GM23338 (cell line): ENCODE data around the gene JARID2. TPM values are rescaled to one million over a fixed set of nuclear protein-coding genes. Genes with fewer than 3 reads are reported as not detected.

Source experiments
- ATAC-seq: fragments of 200-7000 bp; cut with Tn5 transposase; 3 replicates; pipeline ENCODE4 v1.9.1; 2020
- DNase-seq: peaks from one replicate; pipeline ENCODE4 v3.0.0-alpha.2; 2015; ENCODE audit warnings: low spot score
- H2AFZ ChIP-seq: fragments of 200-600 bp; sonication (generic); 2 replicates; pipeline ENCODE4 v1.8.0; 2016; ENCODE audit warnings: antibody characterized with exemption, mild to moderate bottlenecking, moderate library complexity
- H3F3A ChIP-seq: fragments of 200-600 bp; sonication (generic); replicated peaks from 2 replicates; pipeline ENCODE4 v1.8.0; 2017; ENCODE audit warnings: antibody characterized with exemption, mixed run types, low read depth
- H3K27ac ChIP-seq: fragments of 200-600 bp; sonication (generic); 2 replicates; pipeline ENCODE4 v1.6.1; 2016; ENCODE audit warnings: low read depth
- H3K27me3 ChIP-seq: fragments of 200-600 bp; sonication (generic); 2 replicates; pipeline ENCODE4 v1.8.0; 2016; ENCODE audit warnings: mild to moderate bottlenecking, mixed run types, moderate library complexity; ENCODE audit not compliant: insufficient read depth
- H3K36me3 ChIP-seq: fragments of 200-600 bp; sonication (generic); 2 replicates; pipeline ENCODE4 v1.8.0; 2016; ENCODE audit warnings: mild to moderate bottlenecking; ENCODE audit not compliant: insufficient read depth
- H3K4me1 ChIP-seq: fragments of 200-600 bp; sonication (generic); 2 replicates; pipeline ENCODE4 v1.8.0; 2016; ENCODE audit warnings: mild to moderate bottlenecking, moderate library complexity; ENCODE audit not compliant: insufficient read depth
- H3K4me2 ChIP-seq: fragments of 200-600 bp; sonication (generic); 2 replicates; pipeline ENCODE4 v1.7.1; 2017; ENCODE audit warnings: mixed run types
- H3K4me3 ChIP-seq: fragments of 200-600 bp; sonication (generic); 2 replicates; pipeline ENCODE4 v1.6.1; 2016; ENCODE audit warnings: mixed run types
- H3K79me2 ChIP-seq: fragments of 200-600 bp; sonication (generic); replicated peaks from 2 replicates; pipeline ENCODE4 v1.8.0; 2017; ENCODE audit warnings: mild to moderate bottlenecking; ENCODE audit not compliant: insufficient read depth
- H3K9me2 ChIP-seq: fragments of 200-600 bp; sonication (generic); 2 replicates; pipeline ENCODE4 v1.8.0; 2017; ENCODE audit not compliant: insufficient read depth
- H4K20me1 ChIP-seq: fragments of 200-600 bp; sonication (generic); replicated peaks from 2 replicates; pipeline ENCODE4 v1.8.0; 2017; ENCODE audit warnings: mild to moderate bottlenecking; ENCODE audit not compliant: insufficient read depth
- H3K27ac Mint-ChIP-seq: 2 replicates; pipeline ENCODE4 v1.8.0; 2020; ENCODE audit warnings: inconsistent platforms, mild to moderate bottlenecking, moderate library complexity, mixed read lengths
- H3K27me3 Mint-ChIP-seq: 3 replicates; pipeline ENCODE4 v1.8.0; 2022; ENCODE audit warnings: low read depth, mild to moderate bottlenecking, moderate library complexity, mixed read lengths, inconsistent platforms; ENCODE audit not compliant: insufficient read depth, poor library complexity
- H3K36me3 Mint-ChIP-seq: 3 replicates; pipeline ENCODE4 v1.8.0; 2021; ENCODE audit warnings: low read depth, mild to moderate bottlenecking, inconsistent platforms, moderate library complexity, mixed read lengths
- H3K4me1 Mint-ChIP-seq: 3 replicates; pipeline ENCODE4 v1.8.0; 2020; ENCODE audit warnings: mild to moderate bottlenecking, inconsistent platforms, mixed read lengths
- H3K4me3 Mint-ChIP-seq: 3 replicates; pipeline ENCODE4 v1.8.0; 2021; ENCODE audit warnings: moderate library complexity, mild to moderate bottlenecking, inconsistent platforms, mixed read lengths
- H3K9me3 Mint-ChIP-seq: 3 replicates; pipeline ENCODE4 v1.8.0; 2020; ENCODE audit warnings: moderate library complexity, mild to moderate bottlenecking, inconsistent platforms, mixed read lengths
- CREB1 ChIP-seq: fragments of 250-450 bp; sonication (Bioruptor Pico); IDR thresholded peaks from 2 replicates; pipeline ENCODE4 v1.5.0; 2020; ENCODE audit warnings: low read depth, mild to moderate bottlenecking, moderate library complexity
- CTCF ChIP-seq, 2 experiments: fragments of 200-600 bp in 1 of 2; sonication (generic) in 1 of 2; conservative IDR thresholded peaks; 2 replicates each; pipeline versions ENCODE4 v1.5.1 to v1.6.1; 2016 to 2017; ENCODE audit warnings: antibody characterized with exemption in 2 of 2, low read depth in 2 of 2, mild to moderate bottlenecking in 2 of 2, moderate library complexity in 1 of 2
- ETS1 ChIP-seq: IDR thresholded peaks from 2 replicates; pipeline ENCODE4 v1.6.1; 2016; ENCODE audit warnings: antibody characterized with exemption
- EZH2 ChIP-seq: fragments of 200-600 bp; sonication (generic); IDR thresholded peaks from one replicate; pipeline ENCODE4 v1.8.0; 2017; ENCODE audit warnings: antibody characterized with exemption, mild to moderate bottlenecking, low read depth; ENCODE audit not compliant: unreplicated experiment
- EZH2phosphoT487 ChIP-seq: fragments of 200-600 bp; sonication (generic); IDR thresholded peaks from one replicate; pipeline ENCODE4 v1.8.1; 2018; ENCODE audit warnings: antibody characterized with exemption; ENCODE audit not compliant: unreplicated experiment
- JUNB ChIP-seq: IDR thresholded peaks from one replicate; pipeline ENCODE4 v1.6.1; 2016; ENCODE audit warnings: antibody characterized with exemption; ENCODE audit not compliant: unreplicated experiment
- NANOG ChIP-seq: IDR thresholded peaks from 2 replicates; pipeline ENCODE4 v1.6.1; 2016; ENCODE audit warnings: antibody characterized with exemption, borderline replicate concordance
- POLR2AphosphoS5 ChIP-seq: IDR thresholded peaks from 2 replicates; pipeline ENCODE4 v1.6.1; 2016; ENCODE audit warnings: antibody characterized with exemption, low read depth
- REST ChIP-seq: IDR thresholded peaks from one replicate; pipeline ENCODE4 v1.6.1; 2018; ENCODE audit warnings: antibody characterized with exemption; ENCODE audit not compliant: unreplicated experiment
- STAT1 ChIP-seq: IDR thresholded peaks from one replicate; pipeline ENCODE4 v1.6.1; 2016; ENCODE audit warnings: antibody characterized with exemption; ENCODE audit not compliant: unreplicated experiment
- ZNF114 ChIP-seq: fragments of 250-450 bp; sonication (Bioruptor Pico); IDR thresholded peaks from 2 replicates; pipeline ENCODE4 v1.5.0; 2020; ENCODE audit warnings: mild to moderate bottlenecking, moderate library complexity
- ZNF331 ChIP-seq: fragments of 250-450 bp; sonication (Bioruptor Pico); IDR thresholded peaks from 2 replicates; pipeline ENCODE4 v1.5.0; 2020; ENCODE audit warnings: low read depth, mild to moderate bottlenecking, moderate library complexity
- ZNF462 ChIP-seq: fragments of 250-450 bp; sonication (Bioruptor Pico); IDR thresholded peaks from 2 replicates; pipeline ENCODE4 v1.5.0; 2020; ENCODE audit warnings: mild to moderate bottlenecking, moderate library complexity
- polyA plus RNA-seq: library from polyadenylated mRNA; unstranded; fragments of >200 nt; fragmentation: Nextera tagmentation; extraction: Ambion mirVana; gene quantifications from 2 replicates; pipeline ENCODE4 v1.2.1, GENCODE V29; 2016
- total RNA-seq: library from RNA; depleted of rRNA; stranded (reverse); fragments of >200 nt; shearing (Covaris generic); gene quantifications from 2 replicates; pipeline ENCODE4 v1.2.3, GENCODE V29; 2014

JARID2 gene
- total and polyA plus RNA-seq, 2 experiments from 2014 or later = 92.8 to 196 TPM

GRCh38 chr6:15456422-15456821, 210.6 kb downstream of the JARID2 start:
- ATAC-seq = no peak
- no peak overlapping the region for H3K4me2 ChIP-seq

More at GRCh38 chr6:15456422-15456821, 210.6 kb downstream of the JARID2 start:
- no peak overlapping the region for H3K27ac Mint-ChIP-seq
- peaks cover 91% of the 10 kb centered on the region for H4K20me1 ChIP-seq
- peaks cover 2% of the 10 kb centered on the region; the same call in 2 of the 3 replicates for H3K9me3 Mint-ChIP-seq
- TF ChIP-seq NANOG (no peak), EZH2phosphoT487 (no peak), EZH2 (no peak), POLR2AphosphoS5 (no peak), REST (no peak), CTCF (conservative IDR thresholded peaks at IDR 0.05; ENCODE audit: low read depth in 2 of 2) (no peak), ZNF331 (CRISPR knock-in tag) (no peak), ZNF462 (CRISPR knock-in tag) (no peak), CREB1 (CRISPR knock-in tag) (no peak), JUNB (no peak), STAT1 (no peak), ETS1 (no peak), ZNF114 (CRISPR knock-in tag) (no peak)
- no peak overlapping the region for H3K4me3 ChIP-seq
- no peaks in the 10 kb centered on the region for H3K9me2 ChIP-seq
- H3K79me2 ChIP-seq = peaks cover 100% of the 10 kb centered on the region
- no peak overlapping the region for H3K4me3 Mint-ChIP-seq
- no peak overlapping the region for H3K27ac ChIP-seq
- peaks cover 76% of the 10 kb centered on the region for H3K4me1 ChIP-seq
- H3F3A ChIP-seq = peaks cover 14% of the 10 kb centered on the region; the same call in 1 of the 2 replicates
- peaks cover 84% of the 10 kb centered on the region for H3K4me1 Mint-ChIP-seq
- no peaks in the 10 kb centered on the region for H3K27me3 ChIP-seq
- H3K27me3 Mint-ChIP-seq = peaks cover 32% of the 10 kb centered on the region
- no peak overlapping the region for H2AFZ ChIP-seq
- H3K36me3 Mint-ChIP-seq = peaks cover 42% of the 10 kb centered on the region
- H3K36me3 ChIP-seq = peaks cover 14% of the 10 kb centered on the region
- no peak for DNase-seq
